GM19455 (cell line): ENCODE results near the gene MOK.
"Not testable (repeated sequence)": the region's sequence is repeated elsewhere in the genome, so short reads cannot be mapped to it uniquely, and the experiment has no call there.

ENCODE experiments used
- ATAC-seq: cut with Tn5 transposase; IDR thresholded peaks from one replicate; pipeline ENCODE4 v1.9.1; 2021; ENCODE audit not compliant: unreplicated experiment

MOK gene

DNA sequence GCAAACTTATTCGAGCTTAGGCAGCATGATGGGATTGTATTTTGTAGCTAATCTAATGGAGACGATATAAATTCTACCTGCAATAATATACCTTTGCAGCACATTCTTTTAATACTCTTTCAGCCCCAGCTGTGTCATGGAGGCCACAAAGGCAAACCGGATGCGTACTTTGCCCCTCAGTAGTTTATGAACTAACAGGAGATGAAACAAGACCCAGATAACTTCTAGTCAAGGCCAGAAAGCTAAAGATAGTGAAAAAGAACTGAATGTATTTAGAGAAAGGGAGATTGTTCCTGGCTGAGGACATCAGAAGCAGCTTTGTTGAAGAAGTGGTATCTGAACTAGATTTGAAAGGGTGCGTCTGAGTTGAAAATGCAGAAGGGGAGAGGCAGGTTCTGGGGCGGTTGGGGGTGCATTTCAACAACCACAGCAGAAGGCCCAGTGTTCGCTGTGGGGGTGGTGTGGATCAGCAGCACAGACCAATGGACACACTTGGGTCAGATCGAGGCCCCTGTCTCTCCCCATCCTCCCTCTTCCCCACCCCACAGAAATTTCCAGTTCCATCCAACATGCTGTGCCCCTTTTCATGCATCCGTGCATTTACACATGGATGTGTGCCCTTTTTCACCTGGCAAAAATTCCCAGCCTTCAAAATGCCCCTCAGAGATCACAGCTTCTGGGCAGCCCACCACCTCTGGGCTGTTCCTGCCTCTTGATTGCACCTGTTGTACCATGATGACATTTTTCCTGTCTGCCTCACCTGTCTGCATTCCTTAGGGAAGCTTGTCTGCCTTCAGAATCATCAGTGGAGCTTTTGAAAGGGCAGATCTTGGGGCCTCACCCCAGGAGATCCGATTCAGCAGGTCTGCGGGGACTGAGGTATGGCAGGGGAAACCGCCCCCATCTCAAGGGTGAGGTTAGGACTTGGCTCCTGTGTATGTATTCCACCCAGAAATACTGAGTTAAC, 16.8 kb upstream of the MOK start:
- ATAC-seq, result no peak

DNA sequence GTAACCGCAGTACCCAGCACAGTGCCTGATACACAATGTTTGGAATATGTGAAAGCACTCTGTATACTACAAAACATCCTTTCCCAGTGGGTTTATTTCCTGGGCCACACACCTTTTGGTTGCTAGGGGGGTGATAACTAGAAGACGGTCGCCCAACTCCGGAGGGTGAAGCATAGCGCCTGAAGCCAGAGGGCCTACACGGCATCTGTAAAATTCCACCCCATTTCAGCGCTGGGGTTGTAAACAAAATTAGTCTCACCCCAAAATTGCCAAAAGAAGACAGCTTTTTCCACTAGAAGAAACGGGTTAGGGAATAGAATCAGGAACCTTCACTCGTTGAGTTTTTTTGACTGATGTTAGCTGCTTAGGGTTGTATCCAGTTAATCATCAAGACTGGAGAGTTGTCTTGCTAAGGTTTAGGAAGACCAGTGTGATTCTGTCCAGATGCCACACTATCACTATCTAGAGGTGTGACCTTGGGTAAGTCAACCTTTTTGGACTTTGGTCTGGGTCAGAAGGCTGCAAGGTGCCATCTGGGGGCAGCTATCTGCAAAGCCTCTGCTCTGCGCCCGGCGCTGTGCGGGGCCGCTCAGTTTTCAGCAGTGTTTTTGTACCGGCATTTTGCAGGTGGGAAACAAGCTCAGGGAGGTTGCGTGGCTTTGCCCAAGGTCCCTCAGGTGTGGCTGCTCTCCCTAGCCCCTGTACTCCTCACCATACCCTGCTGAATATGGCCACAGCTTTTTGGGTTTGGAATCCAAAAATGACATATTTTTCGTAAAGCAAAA, 15.9 kb upstream of the MOK start:
- ATAC-seq, result no peak

DNA sequence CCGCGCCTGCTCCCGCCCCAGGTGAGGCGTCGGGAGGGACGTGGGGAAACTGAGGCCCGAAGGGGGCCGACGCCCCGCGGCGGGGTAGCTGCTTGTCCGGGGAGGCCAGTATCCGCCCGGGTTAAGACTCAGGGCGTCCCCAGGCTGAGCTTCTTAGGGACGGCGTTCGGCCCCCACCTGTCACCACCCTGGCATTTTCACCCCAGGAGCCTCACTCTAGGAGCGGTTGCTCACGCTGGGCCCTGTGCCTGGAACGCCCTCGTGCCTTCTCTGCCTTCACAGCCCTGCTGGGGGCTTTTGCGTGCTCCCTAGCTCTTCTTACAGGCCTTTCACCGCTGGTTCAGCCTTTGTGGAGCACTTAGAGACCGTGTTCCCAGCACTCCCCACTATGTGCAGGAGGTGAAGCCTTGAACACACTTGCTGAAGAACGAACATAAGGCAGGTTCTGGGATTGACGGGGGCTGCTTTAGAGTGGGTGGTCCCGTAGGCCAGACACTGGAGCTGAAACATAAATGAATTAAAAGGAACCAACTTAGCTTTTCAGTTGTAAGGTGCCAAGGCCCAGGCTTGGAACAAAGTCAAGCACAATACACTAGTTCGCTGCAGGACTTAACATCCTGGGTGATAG, 15.2 kb upstream of the MOK start:
- peak; percentile 29 for ATAC-seq

DNA sequence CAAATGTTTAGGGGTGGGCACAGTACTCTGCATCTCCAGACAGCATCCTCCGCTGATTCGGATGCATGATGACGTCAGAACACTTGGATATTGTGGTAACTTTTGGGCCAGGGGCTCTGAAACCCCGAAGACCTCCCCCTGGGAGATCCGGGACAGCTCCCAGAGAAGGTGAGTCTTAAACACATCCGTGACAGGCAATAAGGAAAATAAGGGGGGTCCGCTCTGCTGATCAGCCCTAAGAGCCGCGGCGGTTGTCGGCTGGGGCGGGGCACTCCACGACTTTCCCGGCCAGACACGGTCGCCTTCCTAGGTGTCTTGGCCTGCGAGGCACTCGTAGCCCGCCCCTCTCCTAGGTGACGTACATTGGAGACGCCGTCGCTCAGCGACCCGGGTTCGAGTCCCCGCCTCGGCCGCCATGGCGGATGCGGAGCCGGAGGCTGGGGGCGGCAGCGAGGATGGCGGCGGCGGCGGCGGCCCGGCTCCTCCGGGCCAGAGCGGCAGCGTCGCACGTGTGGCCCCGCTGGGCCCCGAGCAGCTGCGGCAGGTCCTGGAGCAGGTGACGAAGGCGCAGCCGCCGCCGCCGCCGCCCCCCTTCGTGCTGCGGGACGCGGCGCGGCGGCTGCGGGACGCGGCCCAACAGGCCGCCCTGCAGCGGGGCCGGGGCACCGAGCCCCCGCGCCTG, 14.5 kb upstream of the MOK start, which contains the start of gene ZNF839:
Gene ZNF839 (plus strand): TSS at position 396 of the 682 bp plus-strand sequence. CDS start 20 bp downstream, at position 416.
- ATAC-seq, result peak; percentile 54

DNA sequence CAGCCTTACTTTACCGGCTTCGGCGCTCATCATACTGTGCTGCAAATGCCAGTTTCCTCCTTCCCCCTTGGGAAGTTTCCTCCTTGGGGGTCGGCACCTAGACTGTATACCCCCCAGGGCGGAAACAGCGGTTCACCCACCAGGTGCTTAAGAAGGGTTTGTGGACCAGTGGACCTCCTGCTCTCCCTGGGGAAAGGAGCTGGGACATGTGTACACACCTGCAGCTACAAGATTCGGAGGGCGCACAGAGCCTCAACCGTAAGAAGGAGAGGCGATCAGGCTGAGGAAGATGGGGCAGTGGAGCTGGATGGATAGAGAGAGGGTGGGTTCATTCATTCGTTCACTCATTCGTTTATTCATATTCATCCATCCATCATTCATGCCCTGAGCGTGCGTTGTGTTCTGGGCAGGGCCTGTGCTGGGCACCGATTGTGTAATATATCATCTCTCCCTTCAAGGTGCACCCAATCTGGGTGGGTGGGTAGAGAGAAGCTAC, 13.9 kb upstream of the MOK start:
- no peak for ATAC-seq

DNA sequence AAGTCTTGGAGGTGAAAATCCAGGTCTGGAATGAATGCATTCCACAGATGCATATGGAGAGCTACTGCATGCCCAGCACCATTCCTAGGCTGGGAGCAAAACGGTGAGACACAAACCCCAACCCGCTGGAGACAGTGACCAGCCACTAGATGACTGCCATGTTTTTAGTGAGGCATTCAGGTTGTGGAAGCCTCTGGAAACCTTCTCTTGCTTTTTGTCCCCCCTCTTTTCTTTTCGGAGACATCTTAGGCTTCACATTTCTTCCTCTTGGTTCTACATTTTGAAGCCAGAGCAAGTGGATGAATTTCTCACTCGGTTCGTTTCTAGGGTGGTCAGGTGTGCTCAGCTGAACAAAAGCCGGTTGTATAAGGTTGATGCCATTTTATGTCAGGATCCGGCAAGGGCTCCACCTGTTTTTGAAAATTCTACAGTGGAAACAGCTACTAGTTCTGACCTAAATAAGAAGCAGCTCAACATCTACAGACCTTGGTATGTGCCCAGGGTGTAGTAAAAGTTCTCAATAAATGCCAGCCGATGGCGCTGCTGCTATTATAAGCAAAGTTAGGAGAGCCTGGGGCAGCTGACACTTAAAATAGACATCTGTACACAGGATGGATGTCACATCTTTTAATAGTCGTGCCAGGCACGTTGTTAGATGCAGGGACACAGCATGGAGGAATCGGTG, 12.7 kb upstream of the MOK start:
- ATAC-seq, result no peak

DNA sequence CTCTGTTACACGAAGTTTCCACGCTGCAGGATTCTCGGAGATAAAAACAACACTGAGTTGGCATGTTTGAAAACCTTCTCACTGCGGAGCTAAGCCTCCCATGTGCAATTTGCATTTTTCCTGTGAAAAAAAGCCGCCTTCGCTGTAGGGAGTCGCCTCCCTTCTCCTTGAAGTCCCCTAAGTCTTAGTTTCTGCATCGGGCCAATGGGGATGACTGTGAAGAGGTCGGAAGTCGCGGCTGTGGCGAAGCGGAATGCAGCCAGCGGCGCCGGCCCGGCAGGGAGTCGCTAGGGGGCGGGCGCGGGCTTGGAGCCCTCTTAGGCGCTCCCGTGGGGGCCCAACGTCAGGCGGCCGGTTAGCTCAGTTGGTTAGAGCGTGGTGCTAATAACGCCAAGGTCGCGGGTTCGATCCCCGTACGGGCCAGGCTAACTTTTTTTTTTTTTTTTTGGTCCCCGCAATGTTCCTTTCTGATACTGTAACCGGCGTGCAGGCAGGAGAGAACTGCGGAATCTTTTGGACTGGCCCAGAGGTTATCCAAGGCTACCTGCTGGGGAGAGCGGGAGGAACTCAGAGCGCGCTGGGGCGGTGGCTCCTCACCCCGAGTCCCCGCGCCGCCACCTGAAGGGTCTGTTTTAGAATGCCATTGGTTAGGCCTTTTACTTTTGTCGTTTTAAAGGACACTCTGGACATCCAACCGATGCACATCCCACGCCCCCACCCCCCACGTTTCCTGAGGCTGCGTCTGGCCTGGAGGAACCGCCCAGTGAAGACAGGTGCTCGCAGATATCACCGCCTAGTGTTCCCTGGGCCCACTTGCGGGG, 12.0 kb upstream of the MOK start:
- ATAC-seq, result peak; percentile 38

DNA sequence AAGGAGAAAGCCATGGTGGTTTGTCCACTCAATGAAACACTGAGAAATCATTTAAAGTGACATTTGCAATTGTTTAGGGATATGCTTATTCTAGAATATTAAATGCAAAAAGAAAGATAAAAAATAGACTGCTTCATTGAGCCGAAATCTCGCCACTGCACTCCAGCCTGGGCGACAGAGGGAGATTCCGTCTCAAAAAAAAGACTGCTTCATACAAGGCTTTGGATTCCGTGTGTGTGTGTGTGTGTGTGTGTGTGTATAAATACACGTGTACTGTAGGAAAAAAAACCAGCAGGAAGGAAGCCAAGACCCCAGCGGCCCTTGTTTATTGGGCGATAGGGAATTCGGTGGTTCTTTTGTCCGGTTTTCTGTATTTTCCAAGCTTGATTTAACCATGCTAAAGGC, 11.4 kb upstream of the MOK start:
- ATAC-seq, result no peak

DNA sequence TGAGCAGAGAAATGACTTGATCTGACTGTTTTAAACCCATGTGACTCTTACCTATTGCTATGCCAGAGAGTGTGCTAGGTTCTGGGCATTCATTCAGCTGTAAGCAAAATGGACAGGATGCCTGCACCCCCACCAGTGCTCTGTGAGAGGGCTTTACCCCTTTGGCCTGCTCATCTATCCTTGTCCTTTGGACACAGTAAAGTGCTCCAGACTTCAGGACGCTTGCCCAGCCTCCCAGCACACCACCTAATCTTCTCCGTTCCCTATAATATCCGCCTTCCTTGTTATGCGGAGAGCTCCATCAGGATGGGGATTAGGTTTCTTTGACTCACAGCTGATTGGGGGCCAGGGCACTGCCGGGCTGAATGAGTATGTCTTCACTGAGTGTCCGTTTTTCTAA, 10.2 kb upstream of the MOK start:
- ATAC-seq, result no peak

DNA sequence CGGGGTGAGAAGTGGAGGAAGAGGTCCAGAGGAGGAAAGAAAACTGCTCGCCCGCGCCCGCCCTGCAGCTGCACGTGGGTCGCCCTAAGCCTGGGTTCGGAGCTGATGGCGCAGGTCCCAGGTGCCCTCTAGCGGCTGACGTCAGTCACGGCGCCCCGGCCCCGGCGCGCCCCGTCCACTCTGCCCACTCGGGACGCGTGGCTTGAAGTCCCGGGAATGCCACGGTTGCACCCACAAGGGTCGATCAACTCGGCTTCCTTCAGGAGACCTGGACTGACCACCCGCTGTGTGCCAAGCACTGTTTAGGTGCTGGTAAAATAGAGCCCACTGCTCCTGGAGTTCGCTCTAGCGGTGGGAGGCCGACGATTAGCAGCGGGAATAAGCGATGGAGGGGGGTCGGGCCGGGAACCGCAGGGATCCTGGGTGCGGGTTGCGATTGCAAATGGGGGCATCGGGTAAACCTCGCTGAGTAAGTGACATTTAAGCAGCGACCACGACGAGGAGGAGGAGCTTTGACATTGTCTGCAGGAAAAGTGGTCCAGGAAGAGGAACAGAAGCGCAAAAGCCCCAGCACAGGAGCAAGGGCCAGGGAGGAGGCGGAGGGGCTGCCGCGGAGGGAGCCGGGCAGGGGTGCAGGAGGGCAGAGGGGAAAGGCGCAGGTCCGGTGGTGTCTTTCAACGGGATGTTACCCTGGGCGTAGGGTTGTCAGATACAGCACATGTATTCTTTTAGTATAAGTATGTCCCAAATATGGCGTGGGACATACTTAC, 9.5 kb upstream of the MOK start:
- peak; percentile 52 for ATAC-seq

DNA sequence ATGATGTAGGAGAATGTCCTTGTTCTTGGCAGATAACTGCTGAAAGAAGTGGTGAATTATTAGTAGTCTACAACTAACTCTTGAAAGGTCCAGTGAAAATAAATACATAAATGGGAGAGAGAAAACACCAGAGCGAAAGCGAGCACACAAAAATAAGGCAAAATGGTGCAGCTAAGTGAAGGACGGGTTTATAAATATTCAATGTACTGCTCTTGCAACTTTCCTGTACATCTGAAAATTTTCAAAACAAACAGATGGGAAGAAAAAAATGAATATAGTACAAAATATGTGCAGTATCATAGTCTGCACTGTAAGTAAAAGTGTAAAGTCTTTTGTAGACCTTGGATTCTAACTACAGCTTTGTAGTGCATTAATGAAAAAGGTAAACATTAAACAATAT, 1.3 kb downstream of the MOK start:
- ATAC-seq, result no peak

DNA sequence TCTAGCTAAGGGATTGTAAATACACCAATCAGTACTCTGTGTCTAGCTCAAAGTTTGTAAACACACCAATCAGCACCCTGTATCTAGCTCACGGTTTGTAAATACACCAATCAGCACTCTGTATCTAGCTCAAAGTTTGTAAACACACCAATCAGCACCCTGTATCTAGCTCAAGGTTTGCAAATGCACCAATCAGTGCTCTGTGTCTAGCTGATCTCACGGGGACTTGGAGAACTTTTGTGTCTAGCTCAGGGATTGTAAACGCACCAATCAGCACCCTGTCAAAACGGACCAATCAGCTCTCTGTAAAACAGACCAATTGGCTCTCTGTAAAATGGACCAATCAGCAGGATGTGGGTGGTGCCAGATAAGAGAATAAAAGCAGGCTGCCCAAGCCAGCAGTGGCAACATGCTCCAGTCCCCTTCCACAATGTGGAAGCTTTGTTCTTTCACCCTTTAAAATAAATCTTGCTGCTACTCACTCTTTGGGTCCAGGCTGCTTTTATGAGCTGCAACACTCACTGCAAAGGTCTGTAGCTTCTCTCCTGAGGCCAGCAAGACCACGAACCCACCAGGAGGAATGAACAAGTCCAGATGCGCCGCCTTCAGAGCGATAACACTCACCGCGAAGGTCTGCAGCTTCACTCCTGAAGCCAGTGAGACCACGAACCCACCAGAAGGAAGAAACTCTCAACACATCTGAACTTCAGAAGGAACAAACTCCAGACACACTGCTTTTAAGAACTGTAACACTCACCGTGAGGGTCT, 6.5 kb downstream of the MOK start:
- ATAC-seq, result not testable (repeated sequence)

DNA sequence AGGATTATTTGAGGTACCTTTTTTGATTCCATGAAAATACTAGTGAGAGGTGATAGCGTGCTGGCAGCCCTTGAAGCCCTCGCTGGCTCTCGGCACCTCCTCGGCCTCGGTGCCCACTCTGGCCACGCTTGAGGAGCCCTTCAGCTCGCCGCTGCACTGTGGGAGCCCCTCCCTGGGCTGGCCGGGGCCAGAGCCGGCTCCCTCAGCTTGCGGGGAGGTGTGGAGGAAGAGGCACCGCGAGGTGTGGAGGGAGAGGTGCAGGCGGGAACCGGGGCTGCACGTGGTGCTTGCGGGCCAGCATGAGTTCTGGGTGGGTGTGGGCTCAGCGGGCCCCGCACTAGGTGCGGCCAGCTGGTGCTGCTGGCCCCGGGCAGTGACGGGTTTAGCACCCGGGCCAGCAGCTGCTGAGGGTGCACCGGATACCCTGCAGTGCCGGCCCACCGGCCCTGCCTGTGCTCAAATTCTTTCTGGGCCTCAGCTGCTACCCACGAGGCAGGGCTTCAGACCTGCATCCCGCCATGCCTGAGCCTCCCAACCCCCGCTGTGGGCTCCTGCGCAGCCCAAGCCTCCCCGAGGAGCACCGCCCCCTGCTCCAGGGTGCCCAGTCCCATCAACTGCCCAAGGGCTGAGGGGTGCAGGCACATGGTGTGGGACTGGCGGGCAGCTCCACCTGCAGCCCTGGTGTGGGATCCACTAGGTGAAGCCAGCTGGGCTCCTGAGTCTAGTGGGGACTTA, 7.4 kb downstream of the MOK start:
- no peak for ATAC-seq

DNA sequence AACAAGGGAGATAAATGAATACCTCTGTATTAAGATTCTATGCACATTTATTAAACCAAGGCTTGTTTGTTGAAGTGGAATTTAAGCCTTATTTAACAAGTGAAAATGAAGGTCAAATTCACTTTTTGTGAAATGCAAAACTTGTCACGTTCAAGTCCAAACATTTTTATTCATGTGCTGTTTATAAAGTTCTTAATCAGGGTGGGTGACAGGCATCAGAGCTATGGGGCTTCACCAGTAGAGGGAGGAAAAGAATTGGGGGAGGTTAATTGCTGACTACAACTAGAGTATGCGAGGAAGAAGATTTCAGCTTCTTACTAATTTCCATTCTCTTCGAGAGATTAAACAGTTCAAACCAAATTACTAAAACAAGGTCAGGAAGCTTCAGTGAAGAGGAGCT, 9.7 kb downstream of the MOK start:
- no peak for ATAC-seq

DNA sequence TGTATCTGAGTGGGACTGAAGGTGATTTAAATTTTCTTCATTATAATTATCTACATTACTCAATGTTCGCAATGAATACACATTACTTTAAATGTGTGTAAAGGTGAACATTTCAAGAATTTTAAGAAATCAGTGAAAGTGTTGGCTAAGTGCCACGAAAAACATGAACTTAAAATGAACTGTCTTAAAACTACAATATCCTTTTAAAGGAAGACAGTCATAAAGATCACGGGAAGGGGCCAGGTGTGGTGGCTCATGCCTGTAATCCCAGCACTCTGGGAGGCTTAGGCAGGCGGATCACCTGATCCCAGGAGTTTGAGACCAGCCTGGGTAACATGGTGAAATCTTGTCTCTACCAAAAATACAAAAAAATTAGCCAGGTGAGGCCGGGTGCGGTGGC, 11.2 kb downstream of the MOK start:
- ATAC-seq, result no peak

DNA sequence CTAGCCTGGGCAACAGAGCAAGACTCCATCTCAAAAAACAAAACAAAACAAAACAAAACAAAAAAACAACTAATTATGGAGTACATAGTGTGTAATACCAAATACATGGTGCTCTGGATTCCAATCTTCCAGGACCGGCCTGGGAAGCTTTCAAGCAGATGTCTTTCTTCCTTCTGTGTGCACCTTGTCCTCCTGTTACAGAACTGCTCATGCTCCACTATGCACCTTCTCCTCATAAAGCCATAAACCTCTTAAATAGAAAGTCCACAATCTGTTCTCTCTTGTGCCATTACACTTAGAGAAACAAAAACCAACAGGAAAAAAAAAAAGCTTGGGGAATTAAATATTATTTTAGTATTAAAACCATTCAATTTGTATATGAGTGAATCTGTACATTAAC, 12.5 kb downstream of the MOK start:
- no peak for ATAC-seq

DNA sequence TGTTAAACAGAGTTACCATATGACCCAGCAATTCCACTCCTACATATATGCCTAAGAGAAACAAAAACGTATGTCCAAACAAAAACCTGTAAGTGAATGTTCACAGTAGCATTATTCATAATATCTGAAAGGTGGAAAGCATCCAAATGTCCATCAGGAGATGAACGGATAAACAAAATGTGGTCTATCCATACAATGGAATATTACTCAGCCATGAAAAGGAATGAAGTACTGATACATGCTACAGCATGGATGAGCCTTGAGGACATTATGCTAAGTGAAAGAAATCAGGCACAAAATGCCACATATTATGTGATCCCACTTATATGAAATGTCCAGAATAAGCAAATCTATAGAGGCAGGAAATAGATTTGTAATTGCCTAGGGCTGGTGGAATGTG, 16.8 kb downstream of the MOK start:
- no peak for ATAC-seq
